Trophoblast cell (in vitro differentiated cells and primary cell): Measurements from ENCODE around the gene ABLIM2.

Source experiments
- DNase-seq, 2 donors: peaks; one replicate each; pipeline ENCODE4 v3.0.0-alpha.2; 2016
- H2AFZ ChIP-seq: 2 replicates; pipeline ENCODE4 v1.6.1; 2013; ENCODE audit warnings: low read length, moderate library complexity, mild to moderate bottlenecking; ENCODE audit not compliant: insufficient read depth, poor library complexity
- H2AK5ac ChIP-seq: 2 replicates; pipeline ENCODE4 v1.6.1; 2013; ENCODE audit warnings: mild to moderate bottlenecking, low read length
- H2BK120ac ChIP-seq: 2 replicates; pipeline ENCODE4 v1.6.1; 2013; ENCODE audit warnings: low read length, mild to moderate bottlenecking, moderate library complexity; ENCODE audit not compliant: insufficient read depth, poor library complexity
- H2BK12ac ChIP-seq: 2 replicates; pipeline ENCODE4 v1.6.1; 2013; ENCODE audit warnings: mild to moderate bottlenecking, low read length, moderate library complexity
- H2BK5ac ChIP-seq: 2 replicates; pipeline ENCODE4 v1.6.1; 2013; ENCODE audit warnings: low read length, low read depth, moderate library complexity, mild to moderate bottlenecking; ENCODE audit not compliant: poor library complexity
- H3K14ac ChIP-seq: 2 replicates; pipeline ENCODE4 v1.6.1; 2013; ENCODE audit warnings: mild to moderate bottlenecking, low read length
- H3K18ac ChIP-seq: 2 replicates; pipeline ENCODE4 v1.6.1; 2013; ENCODE audit warnings: mild to moderate bottlenecking, low read length
- H3K23ac ChIP-seq: 2 replicates; pipeline ENCODE4 v1.6.1; 2013; ENCODE audit warnings: low read length
- H3K27ac ChIP-seq: 2 replicates; pipeline ENCODE4 v1.5.1; 2013; ENCODE audit warnings: low read depth, mild to moderate bottlenecking, inconsistent platforms, low read length, moderate library complexity
- H3K27me3 ChIP-seq: 2 replicates; pipeline ENCODE4 v1.6.1; 2013; ENCODE audit warnings: inconsistent platforms, mild to moderate bottlenecking, low read length, moderate library complexity; ENCODE audit not compliant: insufficient read depth
- H3K36me3 ChIP-seq, 2 experiments: 1 replicate in 1 of 2; 2 replicates in 1 of 2; pipeline ENCODE4 v1.6.1; 2013; ENCODE audit warnings: low read length in 2 of 2, mild to moderate bottlenecking in 2 of 2, moderate library complexity in 1 of 2; ENCODE audit not compliant: insufficient read depth in 2 of 2, control insufficient read depth in 1 of 2
- H3K4ac ChIP-seq: 2 replicates; pipeline ENCODE4 v1.6.1; 2013; ENCODE audit warnings: low read depth, mild to moderate bottlenecking, low read length, moderate library complexity
- H3K4me1 ChIP-seq, 2 experiments: 1 replicate in 1 of 2; 2 replicates in 1 of 2; pipeline ENCODE4 v1.6.1; 2013; ENCODE audit warnings: low read length in 2 of 2, mild to moderate bottlenecking in 2 of 2, moderate library complexity in 1 of 2; ENCODE audit not compliant: insufficient read depth in 2 of 2, control insufficient read depth in 1 of 2
- H3K4me2 ChIP-seq: 2 replicates; pipeline ENCODE4 v1.6.1; 2013; ENCODE audit warnings: inconsistent platforms, mild to moderate bottlenecking, low read length, moderate library complexity
- H3K4me3 ChIP-seq: 2 replicates; pipeline ENCODE4 v1.5.1; 2013; ENCODE audit warnings: mild to moderate bottlenecking, low read depth, low read length, inconsistent platforms
- H3K79me1 ChIP-seq: one replicate; pipeline ENCODE4 v1.6.1; 2013; ENCODE audit warnings: low read length
- H3K79me2 ChIP-seq: 2 replicates; pipeline ENCODE4 v1.6.1; 2013; ENCODE audit warnings: low read length, mild to moderate bottlenecking; ENCODE audit not compliant: control insufficient read depth, insufficient read depth, poor library complexity
- H3K9ac ChIP-seq: 2 replicates; pipeline ENCODE4 v1.6.1; 2013; ENCODE audit warnings: mild to moderate bottlenecking, low read length
- H3K9me3 ChIP-seq: 2 replicates; pipeline ENCODE4 v1.6.1; 2013; ENCODE audit warnings: low read depth, mild to moderate bottlenecking, control low read depth, inconsistent platforms, low read length; ENCODE audit not compliant: insufficient read depth
- H4K12ac ChIP-seq: 2 replicates; pipeline ENCODE4 v1.6.1; 2013; ENCODE audit warnings: low read depth, mild to moderate bottlenecking, low read length, moderate library complexity
- H4K8ac ChIP-seq: 2 replicates; pipeline ENCODE4 v1.6.1; 2013; ENCODE audit warnings: low read depth, mild to moderate bottlenecking, low read length, moderate library complexity
- H4K91ac ChIP-seq: one replicate; pipeline ENCODE4 v1.6.1; 2013; ENCODE audit warnings: low read depth, mild to moderate bottlenecking, low read length, moderate library complexity
- WGBS: extraction: QIAGEN DNeasy Blood & Tissue Kit; methylation state at CpG from one replicate; pipeline ENCODE4 v1.1.7; 2013; ENCODE audit warnings: missing lambda C conversion rate; ENCODE audit not compliant: insufficient read length, insufficient coverage; ENCODE audit errors: extremely low coverage; 5-methylcytosine and 5-hydroxymethylcytosine counted together

Gene ABLIM2

DNA sequence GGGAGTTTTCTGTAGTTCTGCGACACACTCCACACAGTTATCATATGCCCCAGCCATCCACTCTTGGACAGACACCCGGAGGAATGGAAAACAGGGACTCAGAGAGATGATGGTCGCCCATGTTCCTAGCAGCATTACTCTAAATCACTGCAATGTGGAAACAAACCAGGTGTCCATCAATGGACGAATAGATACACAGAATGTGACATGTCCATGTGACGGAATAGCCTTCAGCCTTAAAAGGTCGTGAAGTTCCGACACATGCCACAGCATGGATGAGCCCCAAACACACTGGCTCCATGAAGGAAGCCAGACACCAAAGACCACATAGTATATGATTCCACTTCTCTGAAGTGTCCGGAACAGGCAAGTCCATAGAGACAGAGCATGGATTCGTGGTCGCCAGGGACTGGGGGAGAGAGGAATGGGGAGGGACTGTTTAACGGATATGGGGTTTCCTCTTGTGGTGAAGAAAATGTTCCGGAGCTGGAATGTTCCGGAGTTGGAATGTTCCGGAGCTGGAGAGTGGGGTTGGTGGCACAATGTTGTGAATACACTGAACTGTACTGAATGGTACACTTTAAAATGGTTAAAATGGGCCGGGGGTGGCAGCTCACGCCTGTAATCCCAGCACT is 190.2 kb downstream of the ABLIM2 start:
- no peaks in the 10 kb centered on the region for H3K27me3 ChIP-seq
- no peak overlapping the region for H2AFZ ChIP-seq
- no peak overlapping the region for H3K4me2 ChIP-seq
- H3K4me1 ChIP-seq: peaks cover 33 to 45% of the 10 kb centered on the region in 2 experiments
- no peak for DNase-seq
- no peak overlapping the region for H3K9ac ChIP-seq
- peaks cover 2% of the 10 kb centered on the region for H3K9me3 ChIP-seq
- no peaks in the 10 kb centered on the region for H3K36me3 ChIP-seq
- H2BK120ac ChIP-seq: no peak overlapping the region
- no peak overlapping the region for H3K18ac ChIP-seq
- H2BK12ac ChIP-seq: peak overlapping the region; percentile 7
- no peak overlapping the region for H4K12ac ChIP-seq
- no peak overlapping the region for H4K8ac ChIP-seq
- no peak overlapping the region for H3K4ac ChIP-seq
- no peak overlapping the region for H3K23ac ChIP-seq
- H3K4me3 ChIP-seq: no peak overlapping the region
- WGBS: no CpG with 5 or more reads among the region's 16 CpGs
- no peak overlapping the region for H2AK5ac ChIP-seq
- H2BK5ac ChIP-seq: no peak overlapping the region
- peaks cover 19% of the 10 kb centered on the region for H3K79me1 ChIP-seq
- no peak overlapping the region for H4K91ac ChIP-seq
- H3K27ac ChIP-seq: no peak overlapping the region
- no peak overlapping the region for H3K14ac ChIP-seq
- peaks cover 2% of the 10 kb centered on the region for H3K79me2 ChIP-seq

DNA sequence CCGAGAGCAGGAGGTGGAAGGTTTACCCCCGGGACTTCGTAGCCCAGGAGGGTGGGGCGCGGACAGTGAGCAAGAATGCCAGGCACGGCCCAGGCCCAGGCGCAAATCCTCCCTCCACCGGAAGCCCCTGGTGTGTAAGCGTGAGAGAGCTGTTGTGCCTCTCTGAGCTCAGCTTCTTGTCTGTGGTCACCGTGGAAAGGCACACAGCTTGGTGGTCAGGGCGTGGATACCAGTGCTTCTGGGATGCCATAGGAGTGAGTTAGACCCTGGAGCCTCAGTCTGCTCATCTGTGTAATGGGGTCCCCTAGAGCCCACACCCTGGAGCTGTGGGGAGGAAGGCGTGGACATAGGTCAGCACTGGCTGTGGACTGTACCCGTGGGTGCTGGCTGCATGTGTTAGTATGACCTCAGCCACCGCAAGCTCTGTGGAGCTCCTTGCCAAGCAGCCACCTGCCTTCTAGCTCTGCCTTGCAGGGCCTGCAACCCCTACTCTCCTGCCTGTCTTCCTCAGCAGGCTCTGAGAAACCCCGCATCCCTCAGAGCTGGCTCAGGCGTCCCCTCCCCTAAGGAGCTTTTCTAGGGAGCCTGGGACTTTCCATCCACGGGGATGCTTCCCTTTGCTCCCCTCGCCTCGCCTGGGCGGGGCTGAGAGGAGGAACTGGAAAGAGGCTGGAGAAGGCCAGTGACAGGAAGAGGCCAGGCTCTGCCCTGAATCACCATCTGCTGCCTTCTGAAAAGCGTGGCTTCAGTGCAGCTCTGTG is 190.9 kb downstream of the ABLIM2 start:
- H3K14ac ChIP-seq: no peak overlapping the region
- no peak for DNase-seq
- peak overlapping the region; percentile 7 for H4K91ac ChIP-seq
- H4K12ac ChIP-seq: no peak overlapping the region
- no peaks in the 10 kb centered on the region for H3K36me3 ChIP-seq
- H2AFZ ChIP-seq: no peak overlapping the region
- peaks cover 33 to 43% of the 10 kb centered on the region in 2 experiments for H3K4me1 ChIP-seq
- H2BK120ac ChIP-seq: no peak overlapping the region
- H3K79me2 ChIP-seq: peaks cover 2% of the 10 kb centered on the region
- H3K18ac ChIP-seq: no peak overlapping the region
- H3K27me3 ChIP-seq: no peaks in the 10 kb centered on the region
- H3K4me2 ChIP-seq: no peak overlapping the region
- H3K4ac ChIP-seq: no peak overlapping the region
- no peak overlapping the region for H3K23ac ChIP-seq
- H3K4me3 ChIP-seq: no peak overlapping the region
- H2BK12ac ChIP-seq: peak overlapping the region; percentile 10
- no peak overlapping the region for H3K27ac ChIP-seq
- peaks cover 19% of the 10 kb centered on the region for H3K79me1 ChIP-seq
- peaks cover 2% of the 10 kb centered on the region for H3K9me3 ChIP-seq
- WGBS: no CpG with 5 or more reads among the region's 21 CpGs
- H3K9ac ChIP-seq: no peak overlapping the region
- H2AK5ac ChIP-seq: no peak overlapping the region
- H4K8ac ChIP-seq: no peak overlapping the region
- H2BK5ac ChIP-seq: no peak overlapping the region

DNA sequence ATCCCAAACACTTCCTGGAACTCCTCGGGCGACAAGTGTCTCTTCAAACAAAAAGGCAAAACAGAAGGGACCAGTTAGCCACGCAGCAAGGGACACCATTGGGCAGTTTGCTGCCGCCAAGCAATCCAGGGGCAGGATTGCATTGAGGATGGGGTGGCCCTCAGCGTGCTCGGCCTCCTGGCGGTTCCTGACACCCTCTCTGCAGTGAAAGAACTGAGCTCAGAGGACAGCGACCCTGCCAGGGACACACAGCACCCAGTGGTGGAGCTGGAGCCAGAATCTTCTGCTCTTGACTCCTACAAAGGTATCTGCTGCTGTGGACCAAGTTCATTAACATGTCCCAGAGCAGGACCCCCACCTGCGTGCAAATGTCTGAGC is 191.6 kb downstream of the ABLIM2 start:
- H3K79me2 ChIP-seq: peaks cover 2% of the 10 kb centered on the region
- peaks cover 14% of the 10 kb centered on the region for H3K79me1 ChIP-seq
- H3K4me3 ChIP-seq: no peak overlapping the region
- H3K27me3 ChIP-seq: no peaks in the 10 kb centered on the region
- no peak overlapping the region for H3K23ac ChIP-seq
- WGBS: no CpG with 5 or more reads among the region's 9 CpGs
- H2BK5ac ChIP-seq: no peak overlapping the region
- H4K8ac ChIP-seq: no peak overlapping the region
- H3K9ac ChIP-seq: no peak overlapping the region
- no peak overlapping the region for H2BK120ac ChIP-seq
- no peak for DNase-seq
- H2BK12ac ChIP-seq: no peak overlapping the region
- peaks cover 2% of the 10 kb centered on the region for H3K9me3 ChIP-seq
- H3K36me3 ChIP-seq: no peaks in the 10 kb centered on the region
- no peak overlapping the region for H3K4me2 ChIP-seq
- H3K4me1 ChIP-seq: peaks cover 27 to 36% of the 10 kb centered on the region in 2 experiments
- no peak overlapping the region for H3K27ac ChIP-seq
- H2AK5ac ChIP-seq: no peak overlapping the region
- H3K14ac ChIP-seq: no peak overlapping the region
- H3K18ac ChIP-seq: no peak overlapping the region
- no peak overlapping the region for H2AFZ ChIP-seq
- no peak overlapping the region for H4K91ac ChIP-seq
- no peak overlapping the region for H4K12ac ChIP-seq
- H3K4ac ChIP-seq: no peak overlapping the region

DNA sequence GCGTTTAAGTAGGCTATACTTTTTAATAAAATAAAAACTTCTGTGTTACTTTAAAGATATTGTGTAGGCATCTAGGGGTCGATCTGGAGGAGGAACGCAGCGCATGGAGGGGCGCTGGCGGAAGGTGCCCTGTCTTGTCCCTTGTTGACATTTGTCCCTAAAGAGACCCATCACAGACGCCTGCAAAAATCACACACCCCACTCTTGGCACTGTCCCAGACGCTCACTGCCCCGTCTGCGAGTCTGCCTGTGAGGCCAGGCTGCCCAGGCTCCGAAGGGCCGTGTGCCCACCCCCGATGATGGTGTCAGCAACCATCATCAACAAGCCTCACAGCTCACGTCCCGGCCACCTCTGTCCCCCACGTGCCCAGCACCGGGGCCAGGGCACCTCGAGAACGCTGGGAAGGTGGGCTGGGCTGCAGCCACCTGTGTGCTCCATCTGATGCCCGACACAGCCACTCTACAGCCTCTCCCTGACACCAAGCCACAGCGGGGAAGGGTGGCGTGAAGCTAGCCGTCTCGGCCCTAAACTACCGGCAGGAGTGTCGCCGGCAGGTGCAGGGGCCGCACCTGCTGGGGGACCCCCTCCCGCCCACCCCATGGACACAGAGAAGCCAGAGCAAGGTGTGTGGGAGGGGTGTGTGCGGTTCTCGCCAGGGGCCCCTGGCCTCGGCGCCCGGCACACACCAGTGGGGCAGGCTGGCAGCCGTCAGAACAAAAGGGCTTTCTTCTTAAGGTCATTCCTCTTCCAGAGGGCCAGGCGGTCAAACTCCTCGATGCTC is 192.1 kb downstream of the ABLIM2 start:
- Histone ChIP-seq H2AK5ac (no peak overlapping the region), H4K91ac (no peak overlapping the region), H3K27me3 (no peaks in the 10 kb centered on the region), H4K8ac (no peak overlapping the region), H3K4ac (no peak overlapping the region), H2BK12ac (no peak overlapping the region), H3K79me2 (peaks cover 2% of the 10 kb centered on the region), H3K9ac (no peak overlapping the region), H3K4me1 (peaks cover 22 to 31% of the 10 kb centered on the region in 2 experiments), H3K18ac (no peak overlapping the region), H2AFZ (no peak overlapping the region), H2BK120ac (no peak overlapping the region), H2BK5ac (no peak overlapping the region), H3K36me3 (no peaks in the 10 kb centered on the region), H3K27ac (no peak overlapping the region), H3K4me2 (no peak overlapping the region), H3K9me3 (peaks cover 2% of the 10 kb centered on the region), H4K12ac (no peak overlapping the region), H3K79me1 (peaks cover 10% of the 10 kb centered on the region), H3K14ac (no peak overlapping the region), H3K4me3 (no peak overlapping the region), H3K23ac (no peak overlapping the region)
- no CpG with 5 or more reads among the region's 37 CpGs for WGBS
- no peak for DNase-seq
